ENCODE measurements around the gene DNER. TPM values are rescaled to one million over a fixed set of nuclear protein-coding genes. Genes with fewer than 3 reads are reported as not detected.

The DNER gene
- polyA plus RNA-seq, 1 of the 3 experiments (the other 2 are of a cell fraction), result 1.4 TPM

GRCh38 chr2:229633556-229633955 is 80.8 kb downstream of the DNER start (continued):
- TF ChIP-seq TEAD4 (IDR thresholded peaks at IDR 0.05; ENCODE audit: borderline replicate concordance, insufficient read depth) (no peak), MEF2A (IDR thresholded peaks at IDR 0.05; ENCODE audit: borderline replicate concordance, low read depth) (no peak)

- no peaks in the 10 kb centered on the region for H3K27me3 ChIP-seq (ENCODE audit: insufficient read depth)
- no peak overlapping the region for H3K4me2 ChIP-seq
- H3K79me2 ChIP-seq (ENCODE audit: insufficient read depth), result no peaks in the 10 kb centered on the region
- H3K9ac ChIP-seq, result no peak overlapping the region
- no peaks in the 10 kb centered on the region for H3K9me2 ChIP-seq
- ChIA-PET POLR2A (no interaction called here), CTCF (no interaction called here)
- no peaks in the 10 kb centered on the region for H3F3A ChIP-seq (replicated peaks; ENCODE audit: insufficient read depth)
- TF ChIP-seq GATA2 (CRISPR knock-in tag; IDR thresholded peaks at IDR 0.05), result no peak
- H3K4me1 ChIP-seq (ENCODE audit: control insufficient read depth in 1 of 2, insufficient read depth in 2 of 2, low read depth in 1 of 2, low read length in 1 of 2), result no peaks in the 10 kb centered on the region
- no peak overlapping the region for H3K4me3 ChIP-seq (ENCODE audit: low read depth in 2 of 2, low read length in 1 of 2)
- no peaks in the 10 kb centered on the region for H4K20me1 ChIP-seq (ENCODE audit: insufficient read depth)
- no peak overlapping the region for H2AFZ ChIP-seq (ENCODE audit: low read depth)
- no peak overlapping the region for H3K27ac ChIP-seq (ENCODE audit: low read depth in 2 of 2, low read length in 1 of 2)
- DNase-seq, result no peak
- H3K36me3 ChIP-seq (replicated peaks in 1 of 2; ENCODE audit: control insufficient read depth in 1 of 2, insufficient read depth in 2 of 2, low read length in 1 of 2), result no peaks in the 10 kb centered on the region
- no peaks in the 10 kb centered on the region for H3K9me3 ChIP-seq
These were observed 85.3 kb downstream of the DNER start for GRCh38 chr2:229629039-229629438.

- H4K20me1 ChIP-seq (ENCODE audit: insufficient read depth), result no peaks in the 10 kb centered on the region
- no peaks in the 10 kb centered on the region for H3K79me2 ChIP-seq (ENCODE audit: insufficient read depth)
- no peak overlapping the region for H2AFZ ChIP-seq (ENCODE audit: low read depth)
- H3K36me3 ChIP-seq (replicated peaks in 1 of 2; ENCODE audit: control insufficient read depth in 1 of 2, insufficient read depth in 2 of 2, low read length in 1 of 2), result no peaks in the 10 kb centered on the region
- H3K4me1 ChIP-seq (ENCODE audit: control insufficient read depth in 1 of 2, insufficient read depth in 2 of 2, low read depth in 1 of 2, low read length in 1 of 2), result no peaks in the 10 kb centered on the region
- no peaks in the 10 kb centered on the region for H3K9me2 ChIP-seq
- no peaks in the 10 kb centered on the region for H3K27me3 ChIP-seq (ENCODE audit: insufficient read depth)
- H3K4me2 ChIP-seq, result no peak overlapping the region
- 38% methylated on average over 3 of the region's 3 CpGs for WGBS (ENCODE audit: low lambda C conversion rate)
- ChIA-PET CTCF (interaction anchor here (0.6 kb wide), 1 partner anchor 762 kb away, joined by 3 read pairs; no protein-coding TSS in a partner anchor), POLR2A (no interaction called here)
- H3K9ac ChIP-seq, result no peak overlapping the region
- H3K27ac ChIP-seq (ENCODE audit: low read depth in 2 of 2, low read length in 1 of 2), result no peak overlapping the region
- no peak overlapping the region for H3K4me3 ChIP-seq (ENCODE audit: low read depth in 2 of 2, low read length in 1 of 2)
- no peaks in the 10 kb centered on the region for H3F3A ChIP-seq (replicated peaks; ENCODE audit: insufficient read depth)
- no peak for TF ChIP-seq REST (IDR thresholded peaks at IDR 0.05; ENCODE audit: low read depth, low read length)
- TF ChIP-seq IRF3 (IDR thresholded peaks at IDR 0.05; ENCODE audit: low read depth, low read length), result no peak
- no peak for TF ChIP-seq TAF1 (IDR thresholded peaks at IDR 0.05; ENCODE audit: borderline replicate concordance, low read depth, low read length)
- TF ChIP-seq PBX3 (IDR thresholded peaks at IDR 0.05), result no peak
- H3K9me3 ChIP-seq, result no peaks in the 10 kb centered on the region
- DNase-seq, result no peak
These were observed 86.6 kb downstream of the DNER start for GRCh38 chr2:229627728-229628127.
